GM23338 (cell line): ENCODE results near the gene PTRH2. TPM values are rescaled to one million over a fixed set of nuclear protein-coding genes. Genes with fewer than 3 reads are reported as not detected.

Experiments used
- ATAC-seq: fragments of 200-7000 bp; cut with Tn5 transposase; 3 replicates; pipeline ENCODE4 v1.9.1; 2020
- DNase-seq: peaks from one replicate; pipeline ENCODE4 v3.0.0-alpha.2; 2015; ENCODE audit warnings: low spot score
- H2AFZ ChIP-seq: fragments of 200-600 bp; sonication (generic); 2 replicates; pipeline ENCODE4 v1.8.0; 2016; ENCODE audit warnings: antibody characterized with exemption, mild to moderate bottlenecking, moderate library complexity
- H3F3A ChIP-seq: fragments of 200-600 bp; sonication (generic); replicated peaks from 2 replicates; pipeline ENCODE4 v1.8.0; 2017; ENCODE audit warnings: antibody characterized with exemption, mixed run types, low read depth
- H3K27ac ChIP-seq: fragments of 200-600 bp; sonication (generic); 2 replicates; pipeline ENCODE4 v1.6.1; 2016; ENCODE audit warnings: low read depth
- H3K27me3 ChIP-seq: fragments of 200-600 bp; sonication (generic); 2 replicates; pipeline ENCODE4 v1.8.0; 2016; ENCODE audit warnings: mild to moderate bottlenecking, mixed run types, moderate library complexity; ENCODE audit not compliant: insufficient read depth
- H3K36me3 ChIP-seq: fragments of 200-600 bp; sonication (generic); 2 replicates; pipeline ENCODE4 v1.8.0; 2016; ENCODE audit warnings: mild to moderate bottlenecking; ENCODE audit not compliant: insufficient read depth
- H3K4me1 ChIP-seq: fragments of 200-600 bp; sonication (generic); 2 replicates; pipeline ENCODE4 v1.8.0; 2016; ENCODE audit warnings: mild to moderate bottlenecking, moderate library complexity; ENCODE audit not compliant: insufficient read depth
- H3K4me2 ChIP-seq: fragments of 200-600 bp; sonication (generic); 2 replicates; pipeline ENCODE4 v1.7.1; 2017; ENCODE audit warnings: mixed run types
- H3K4me3 ChIP-seq: fragments of 200-600 bp; sonication (generic); 2 replicates; pipeline ENCODE4 v1.6.1; 2016; ENCODE audit warnings: mixed run types
- H3K79me2 ChIP-seq: fragments of 200-600 bp; sonication (generic); replicated peaks from 2 replicates; pipeline ENCODE4 v1.8.0; 2017; ENCODE audit warnings: mild to moderate bottlenecking; ENCODE audit not compliant: insufficient read depth
- H3K9me2 ChIP-seq: fragments of 200-600 bp; sonication (generic); 2 replicates; pipeline ENCODE4 v1.8.0; 2017; ENCODE audit not compliant: insufficient read depth
- H4K20me1 ChIP-seq: fragments of 200-600 bp; sonication (generic); replicated peaks from 2 replicates; pipeline ENCODE4 v1.8.0; 2017; ENCODE audit warnings: mild to moderate bottlenecking; ENCODE audit not compliant: insufficient read depth
- H3K27ac Mint-ChIP-seq: 2 replicates; pipeline ENCODE4 v1.8.0; 2020; ENCODE audit warnings: inconsistent platforms, mild to moderate bottlenecking, moderate library complexity, mixed read lengths
- H3K27me3 Mint-ChIP-seq: 3 replicates; pipeline ENCODE4 v1.8.0; 2022; ENCODE audit warnings: low read depth, mild to moderate bottlenecking, moderate library complexity, mixed read lengths, inconsistent platforms; ENCODE audit not compliant: insufficient read depth, poor library complexity
- H3K36me3 Mint-ChIP-seq: 3 replicates; pipeline ENCODE4 v1.8.0; 2021; ENCODE audit warnings: low read depth, mild to moderate bottlenecking, inconsistent platforms, moderate library complexity, mixed read lengths
- H3K4me1 Mint-ChIP-seq: 3 replicates; pipeline ENCODE4 v1.8.0; 2020; ENCODE audit warnings: mild to moderate bottlenecking, inconsistent platforms, mixed read lengths
- H3K4me3 Mint-ChIP-seq: 3 replicates; pipeline ENCODE4 v1.8.0; 2021; ENCODE audit warnings: moderate library complexity, mild to moderate bottlenecking, inconsistent platforms, mixed read lengths
- H3K9me3 Mint-ChIP-seq: 3 replicates; pipeline ENCODE4 v1.8.0; 2020; ENCODE audit warnings: moderate library complexity, mild to moderate bottlenecking, inconsistent platforms, mixed read lengths
- CREB1 ChIP-seq: fragments of 250-450 bp; sonication (Bioruptor Pico); IDR thresholded peaks from 2 replicates; pipeline ENCODE4 v1.5.0; 2020; ENCODE audit warnings: low read depth, mild to moderate bottlenecking, moderate library complexity
- EZH2 ChIP-seq: fragments of 200-600 bp; sonication (generic); IDR thresholded peaks from one replicate; pipeline ENCODE4 v1.8.0; 2017; ENCODE audit warnings: antibody characterized with exemption, mild to moderate bottlenecking, low read depth; ENCODE audit not compliant: unreplicated experiment
- EZH2phosphoT487 ChIP-seq: fragments of 200-600 bp; sonication (generic); IDR thresholded peaks from one replicate; pipeline ENCODE4 v1.8.1; 2018; ENCODE audit warnings: antibody characterized with exemption; ENCODE audit not compliant: unreplicated experiment
- JUNB ChIP-seq: IDR thresholded peaks from one replicate; pipeline ENCODE4 v1.6.1; 2016; ENCODE audit warnings: antibody characterized with exemption; ENCODE audit not compliant: unreplicated experiment
- POLR2AphosphoS5 ChIP-seq: IDR thresholded peaks from 2 replicates; pipeline ENCODE4 v1.6.1; 2016; ENCODE audit warnings: antibody characterized with exemption, low read depth
- REST ChIP-seq: IDR thresholded peaks from one replicate; pipeline ENCODE4 v1.6.1; 2018; ENCODE audit warnings: antibody characterized with exemption; ENCODE audit not compliant: unreplicated experiment
- ZNF114 ChIP-seq: fragments of 250-450 bp; sonication (Bioruptor Pico); IDR thresholded peaks from 2 replicates; pipeline ENCODE4 v1.5.0; 2020; ENCODE audit warnings: mild to moderate bottlenecking, moderate library complexity
- ZNF462 ChIP-seq: fragments of 250-450 bp; sonication (Bioruptor Pico); IDR thresholded peaks from 2 replicates; pipeline ENCODE4 v1.5.0; 2020; ENCODE audit warnings: mild to moderate bottlenecking, moderate library complexity
- polyA plus RNA-seq: library from polyadenylated mRNA; unstranded; fragments of >200 nt; fragmentation: Nextera tagmentation; extraction: Ambion mirVana; gene quantifications from 2 replicates; pipeline ENCODE4 v1.2.1, GENCODE V29; 2016
- total RNA-seq: library from RNA; depleted of rRNA; stranded (reverse); fragments of >200 nt; shearing (Covaris generic); gene quantifications from 2 replicates; pipeline ENCODE4 v1.2.3, GENCODE V29; 2014

Gene PTRH2
- total and polyA plus RNA-seq, 2 experiments from 2014 or later: 32.7 to 85.2 TPM

DNA sequence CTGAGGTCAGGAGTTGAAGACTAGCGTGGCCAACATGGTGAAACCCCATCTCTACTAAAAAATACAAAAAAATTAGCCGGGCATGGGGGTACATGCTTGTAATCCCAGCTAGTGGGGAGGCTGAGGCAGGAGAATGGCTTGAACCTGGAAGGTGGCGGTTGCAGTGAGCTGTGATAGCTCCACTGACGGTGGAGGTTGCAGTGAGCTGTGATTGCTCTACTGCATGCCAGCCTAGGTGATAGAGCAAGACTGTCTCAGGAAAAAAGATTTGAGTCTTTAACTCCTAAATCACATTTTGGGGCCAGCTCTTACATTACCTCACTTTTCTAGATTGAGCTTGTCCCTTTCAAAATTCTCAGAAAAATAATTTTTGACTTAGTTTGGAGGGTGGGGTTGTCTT lies 15.4 kb upstream of the PTRH2 start (continued):
- TF ChIP-seq REST: no peak

DNA sequence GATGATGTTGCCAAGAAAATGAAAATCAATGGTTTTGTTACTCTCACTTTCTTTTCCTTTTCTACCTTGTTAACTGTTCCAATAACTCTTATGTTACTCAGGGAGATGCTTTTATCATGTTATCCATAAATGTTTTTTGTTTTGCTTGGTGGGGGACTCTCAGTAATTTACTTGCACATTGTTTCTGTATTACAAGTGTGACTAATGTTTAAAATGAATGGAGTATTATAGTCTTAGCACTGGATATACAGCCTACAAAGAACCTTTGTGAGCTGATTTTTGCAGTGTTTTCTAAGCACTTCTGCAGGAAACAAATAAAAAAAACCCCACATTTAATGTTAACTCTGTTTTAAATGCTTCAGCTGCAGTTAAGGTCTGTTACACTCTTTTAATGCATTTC lies 12.3 kb upstream of the PTRH2 start:
- no peak for TF ChIP-seq POLR2AphosphoS5
- TF ChIP-seq ZNF462 (CRISPR knock-in tag): no peak
- no peak for TF ChIP-seq ZNF114 (CRISPR knock-in tag)
- TF ChIP-seq CREB1 (CRISPR knock-in tag): no peak
- TF ChIP-seq EZH2: no peak
- no peak for TF ChIP-seq JUNB
- no peak for TF ChIP-seq EZH2phosphoT487
- TF ChIP-seq REST: no peak
- Histone ChIP-seq H3K27me3 (no peaks in the 10 kb centered on the region), H3K4me1 (peaks cover 16% of the 10 kb centered on the region), H3K79me2 (peaks cover 91% of the 10 kb centered on the region), H3K27ac (no peak overlapping the region), H3K9me2 (no peaks in the 10 kb centered on the region), H3K36me3 (no peaks in the 10 kb centered on the region), H3K4me3 (no peak overlapping the region), H4K20me1 (peaks cover 12% of the 10 kb centered on the region), H2AFZ (no peak overlapping the region), H3F3A (no peaks in the 10 kb centered on the region), H3K4me2 (no peak overlapping the region)
- H3K4me3 Mint-ChIP-seq: no peak overlapping the region
- no peak overlapping the region for H3K27ac Mint-ChIP-seq
- H3K4me1 Mint-ChIP-seq: peaks cover 9% of the 10 kb centered on the region; the same call in 2 of the 3 replicates
- H3K27me3 Mint-ChIP-seq: no peaks in the 10 kb centered on the region
- DNase-seq (no peak), ATAC-seq (no peak)
- peaks cover 3% of the 10 kb centered on the region; the same call in 1 of the 3 replicates for H3K36me3 Mint-ChIP-seq
- H3K9me3 Mint-ChIP-seq: no peaks in the 10 kb centered on the region
